ENCODE measurements around the gene EEF1AKMT1.

Gene EEF1AKMT1

GRCh38 chr13:20717581-20718542 is 55.9 kb downstream of the EEF1AKMT1 start:
- DNase-seq, result no peak

GRCh38 chr13:20716951-20717350 is 56.8 kb downstream of the EEF1AKMT1 start:
- DNase-seq, result no peak

- DNase-seq, result no peak
Observed at GRCh38 chr13:20715330-20715712, 58.4 kb downstream of the EEF1AKMT1 start.

- no peak for DNase-seq
Observed at GRCh38 chr13:20714563-20715329, 59.0 kb downstream of the EEF1AKMT1 start.

- DNase-seq, result no peak
Observed at GRCh38 chr13:20714161-20714560, 59.6 kb downstream of the EEF1AKMT1 start.

- no peak for DNase-seq
Observed at GRCh38 chr13:20713751-20714150, 60.0 kb downstream of the EEF1AKMT1 start.

- no peak for DNase-seq
Observed at GRCh38 chr13:20713014-20713376, 60.8 kb downstream of the EEF1AKMT1 start.

- DNase-seq, result no peak
Observed at GRCh38 chr13:20711301-20712044, 62.3 kb downstream of the EEF1AKMT1 start.

GRCh38 chr13:20709782-20710181 is 64.0 kb downstream of the EEF1AKMT1 start:
- DNase-seq, result no peak

- no peak for DNase-seq
Observed at GRCh38 chr13:20709369-20709768, 64.4 kb downstream of the EEF1AKMT1 start.

- no peak for DNase-seq
Observed at GRCh38 chr13:20708216-20708615, 65.5 kb downstream of the EEF1AKMT1 start.

GRCh38 chr13:20706661-20707060 is 67.1 kb downstream of the EEF1AKMT1 start:
- DNase-seq, result no peak

GRCh38 chr13:20704459-20705069 is 69.2 kb downstream of the EEF1AKMT1 start:
- DNase-seq, result no peak

GRCh38 chr13:20703780-20704458 is 69.8 kb downstream of the EEF1AKMT1 start:
- peak; percentile 88 to 90 for DNase-seq

GRCh38 chr13:20702915-20703779 is 70.6 kb downstream of the EEF1AKMT1 start, which contains the start of gene IL17D:
Gene IL17D, plus strand, starts transcription at chr13:20703699. Its CDS starts 303 bp downstream, at chr13:20704002.
- DNase-seq, result peak; percentile 22 to 23

- no peak for DNase-seq
Observed at GRCh38 chr13:20702530-20702914, 71.2 kb downstream of the EEF1AKMT1 start.

- DNase-seq, result no peak
Observed at GRCh38 chr13:20701461-20701860, 72.3 kb downstream of the EEF1AKMT1 start.

- no peak for DNase-seq
Observed at GRCh38 chr13:20700288-20700687, 73.5 kb downstream of the EEF1AKMT1 start.

- DNase-seq, result no peak
Observed at GRCh38 chr13:20699715-20700114, 74.0 kb downstream of the EEF1AKMT1 start.

GRCh38 chr13:20696073-20696472 is 77.7 kb downstream of the EEF1AKMT1 start:
- no peak for DNase-seq

GRCh38 chr13:20691616-20692015 is 82.1 kb downstream of the EEF1AKMT1 start:
- DNase-seq, result no peak
